Chondrocyte (in vitro differentiated cells): ENCODE measurements around the gene TPSG1. TPM values are rescaled to one million over a fixed set of nuclear protein-coding genes. Genes with fewer than 3 reads are reported as not detected.
"Not testable (repeated sequence)": the region's sequence is repeated elsewhere in the genome, so short reads cannot be mapped to it uniquely, and the experiment has no call there.

Experiments
- DNase-seq: peaks from one replicate; pipeline ENCODE4 v3.0.0; 2021; ENCODE audit warnings: mixed read lengths, low spot score
- H3K27ac Mint-ChIP-seq: one replicate; pipeline ENCODE4 v1.8.0; 2021; ENCODE audit warnings: mild to moderate bottlenecking, moderate library complexity, mixed read lengths; ENCODE audit not compliant: unreplicated experiment
- H3K27me3 Mint-ChIP-seq: 2 replicates; pipeline ENCODE4 v1.8.0; 2021; ENCODE audit warnings: low read depth, mixed read lengths
- H3K36me3 Mint-ChIP-seq: 2 replicates; pipeline ENCODE4 v1.8.0; 2021; ENCODE audit warnings: low read depth, mixed read lengths
- H3K4me1 Mint-ChIP-seq: 2 replicates; pipeline ENCODE4 v1.8.0; 2021; ENCODE audit warnings: low read depth, mild to moderate bottlenecking, mixed read lengths
- H3K4me3 Mint-ChIP-seq: one replicate; pipeline ENCODE4 v1.8.0; 2021; ENCODE audit warnings: mild to moderate bottlenecking, moderate library complexity, mixed read lengths; ENCODE audit not compliant: unreplicated experiment
- H3K9me3 Mint-ChIP-seq: 2 replicates; pipeline ENCODE4 v1.8.0; 2021; ENCODE audit warnings: low read depth, mixed read lengths
- CTCF ChIP-seq: fragments of 200-600 bp; sonication (generic); IDR thresholded peaks from 2 replicates; pipeline ENCODE4 v1.5.0; 2021; ENCODE audit warnings: antibody characterized with exemption, mild to moderate bottlenecking, moderate library complexity
- total RNA-seq: library from RNA; stranded (reverse); gene quantifications from 3 replicates; pipeline ENCODE4 v1.2.1, GENCODE V29; 2021

Gene TPSG1
- total RNA-seq, 1 donor from 2014 or later = not detected

- H3K4me3 Mint-ChIP-seq = no peak overlapping the region
- peaks cover 18% of the 10 kb centered on the region for H3K27me3 Mint-ChIP-seq
- DNase-seq = no peak
- no peaks in the 10 kb centered on the region for H3K36me3 Mint-ChIP-seq
- no peaks in the 10 kb centered on the region for H3K9me3 Mint-ChIP-seq
- H3K27ac Mint-ChIP-seq = no peak overlapping the region
- peaks cover 3% of the 10 kb centered on the region for H3K4me1 Mint-ChIP-seq
- TF ChIP-seq CTCF = no peak
These were observed 34.6 kb upstream of the TPSG1 start for GRCh38 chr16:1259760-1260068.

- H3K4me3 Mint-ChIP-seq = no peak overlapping the region
- no peak for TF ChIP-seq CTCF
- DNase-seq = no peak
These were observed 34.1 kb upstream of the TPSG1 start for GRCh38 chr16:1258906-1259759.

GRCh38 chr16:1258225-1258600 lies 33.1 kb upstream of the TPSG1 start:
- Mint-ChIP-seq H3K4me3 (no peak overlapping the region), H3K4me1 (peaks cover 3% of the 10 kb centered on the region), H3K27ac (no peak overlapping the region), H3K9me3 (no peaks in the 10 kb centered on the region), H3K36me3 (no peaks in the 10 kb centered on the region), H3K27me3 (peaks cover 18% of the 10 kb centered on the region)
- no peak for TF ChIP-seq CTCF
- DNase-seq = peak; percentile 92

More at GRCh38 chr16:1258906-1259759, 34.1 kb upstream of the TPSG1 start:
- Mint-ChIP-seq H3K27me3 (peaks cover 18% of the 10 kb centered on the region), H3K36me3 (no peaks in the 10 kb centered on the region), H3K9me3 (no peaks in the 10 kb centered on the region), H3K4me1 (peaks cover 3% of the 10 kb centered on the region), H3K27ac (no peak overlapping the region)

GRCh38 chr16:1257561-1258224 lies 32.6 kb upstream of the TPSG1 start:
- no peak for DNase-seq
- Mint-ChIP-seq H3K9me3 (no peaks in the 10 kb centered on the region), H3K4me3 (no peak overlapping the region), H3K27me3 (peaks cover 18% of the 10 kb centered on the region), H3K27ac (no peak overlapping the region), H3K36me3 (no peaks in the 10 kb centered on the region), H3K4me1 (peaks cover 3% of the 10 kb centered on the region)
- TF ChIP-seq CTCF = no peak

- TF ChIP-seq CTCF = no peak
- Mint-ChIP-seq H3K27ac (no peak overlapping the region), H3K4me1 (peaks cover 3% of the 10 kb centered on the region), H3K27me3 (peaks cover 12% of the 10 kb centered on the region), H3K36me3 (no peaks in the 10 kb centered on the region), H3K9me3 (no peaks in the 10 kb centered on the region), H3K4me3 (no peak overlapping the region)
- no peak for DNase-seq
These were observed 31.8 kb upstream of the TPSG1 start for GRCh38 chr16:1256874-1257322.

- not testable (repeated sequence) for H3K27ac Mint-ChIP-seq, DNase-seq, H3K36me3 Mint-ChIP-seq, H3K4me1 Mint-ChIP-seq, H3K4me3 Mint-ChIP-seq, H3K9me3 Mint-ChIP-seq
- H3K27me3 Mint-ChIP-seq = peaks cover 11% of the 10 kb centered on the region
These were observed 31.3 kb upstream of the TPSG1 start for GRCh38 chr16:1256296-1256873.

GRCh38 chr16:1255276-1256122 lies 30.4 kb upstream of the TPSG1 start, which contains the start of gene TPSD1:
Gene TPSD1, plus strand, starts transcription at chr16:1256069. Its CDS starts 212 bp downstream, at chr16:1256281.
- DNase-seq, H3K4me1 Mint-ChIP-seq, H3K9me3 Mint-ChIP-seq, H3K27ac Mint-ChIP-seq, H3K27me3 Mint-ChIP-seq, H3K36me3 Mint-ChIP-seq, H3K4me3 Mint-ChIP-seq: not testable (repeated sequence)
